ENCODE results near the gene CNOT10.
"Not testable (repeated sequence)": the region's sequence is repeated elsewhere in the genome, so short reads cannot be mapped to it uniquely, and the experiment has no call there.

The CNOT10 gene

DNA sequence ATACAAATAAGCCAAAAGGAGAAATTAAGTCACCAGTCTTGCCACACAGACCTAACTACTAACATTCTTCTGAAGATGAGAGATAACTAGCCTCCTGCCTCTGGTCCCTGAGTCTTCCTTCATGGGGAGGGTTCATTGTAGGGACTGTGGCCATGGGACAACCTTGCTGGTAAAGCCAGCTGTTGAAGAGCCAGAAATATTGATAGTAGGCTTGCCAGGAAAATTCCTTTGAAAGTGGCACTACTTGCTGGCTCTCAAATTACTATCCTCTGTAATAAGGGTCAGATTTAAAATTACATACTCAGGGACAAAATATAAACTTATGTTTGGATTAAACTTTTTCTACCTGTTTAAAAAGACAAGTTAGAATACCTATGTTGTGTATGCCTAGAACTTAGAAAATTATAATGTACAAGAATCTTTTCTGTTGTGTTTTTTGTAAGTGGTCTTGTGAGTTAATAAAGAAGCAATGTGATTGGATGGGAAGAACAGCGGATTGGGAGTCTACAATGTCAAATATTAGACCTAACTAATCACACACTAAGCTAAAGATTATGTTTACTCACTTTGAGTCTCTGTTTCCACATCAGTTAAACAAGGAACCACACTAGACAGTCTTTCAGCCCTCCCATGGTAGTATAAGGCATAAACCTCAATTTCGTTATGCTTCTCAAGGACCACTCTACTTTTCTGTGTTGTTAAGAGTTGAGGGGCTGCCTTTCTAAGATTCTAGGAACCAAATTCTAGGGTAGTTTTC lies 72.8 kb downstream of the CNOT10 start:
- peak; percentile 20 for DNase-seq (ENCODE audit: low read depth)

DNA sequence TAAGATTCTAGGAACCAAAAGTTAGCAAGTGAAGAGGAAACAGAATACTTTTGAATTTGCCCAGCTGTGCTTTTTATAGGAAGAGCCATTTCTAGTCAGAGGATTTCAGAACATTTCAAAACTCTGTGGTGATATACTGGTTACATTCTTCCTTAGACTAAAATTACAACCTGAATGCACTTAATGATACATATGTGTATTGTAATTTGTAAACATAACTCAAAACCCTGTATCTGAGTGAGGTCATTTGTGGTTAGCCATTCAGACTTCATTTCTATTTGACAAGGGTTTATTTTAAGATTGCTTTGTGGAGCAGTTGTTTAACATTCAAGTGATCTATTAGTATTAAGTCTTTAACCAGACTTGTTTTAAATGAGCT lies 73.4 kb downstream of the CNOT10 start:
- peak; percentile 72 for DNase-seq (ENCODE audit: low read depth)

DNA sequence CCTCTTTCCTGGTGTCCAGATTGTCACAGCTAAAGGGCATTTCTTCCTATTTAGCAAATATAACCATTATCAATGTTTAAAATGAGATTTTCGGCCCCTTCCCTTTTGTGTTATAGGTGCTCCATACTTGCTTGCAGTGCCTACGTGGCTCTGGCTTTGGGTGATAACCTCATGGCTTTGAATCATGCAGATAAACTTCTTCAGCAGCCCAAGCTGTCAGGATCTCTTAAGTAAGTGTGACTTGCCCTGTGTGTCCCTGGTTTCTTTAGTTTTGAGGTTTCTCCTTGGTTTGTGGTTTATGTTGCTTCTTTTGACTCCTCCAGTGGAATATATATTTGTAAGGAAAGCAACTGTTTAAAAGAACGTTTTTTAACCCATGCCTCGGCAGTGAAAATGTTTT lies 74.4 kb downstream of the CNOT10 start:
- DNase-seq (ENCODE audit: low read depth): no peak

DNA sequence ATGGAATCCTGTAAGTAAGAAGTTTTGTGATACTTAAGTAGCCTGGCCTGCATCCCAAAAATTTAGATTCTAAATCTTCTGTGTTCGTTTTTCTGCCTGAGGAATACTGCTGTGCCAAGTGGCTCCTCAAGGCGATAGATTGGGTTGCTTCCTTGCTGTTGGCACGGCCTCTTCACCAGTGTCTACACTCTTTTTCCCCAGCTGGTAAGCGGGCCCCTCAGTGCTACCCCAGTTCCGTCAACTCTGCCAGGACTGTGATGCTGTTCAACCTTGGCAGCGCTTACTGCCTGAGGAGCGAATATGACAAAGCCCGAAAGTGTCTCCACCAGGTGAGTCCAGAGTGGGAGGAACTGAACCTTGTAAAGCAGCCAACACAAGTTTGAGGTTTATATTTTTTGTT lies 79.5 kb downstream of the CNOT10 start:
- DNase-seq (ENCODE audit: low read depth): no peak

DNA sequence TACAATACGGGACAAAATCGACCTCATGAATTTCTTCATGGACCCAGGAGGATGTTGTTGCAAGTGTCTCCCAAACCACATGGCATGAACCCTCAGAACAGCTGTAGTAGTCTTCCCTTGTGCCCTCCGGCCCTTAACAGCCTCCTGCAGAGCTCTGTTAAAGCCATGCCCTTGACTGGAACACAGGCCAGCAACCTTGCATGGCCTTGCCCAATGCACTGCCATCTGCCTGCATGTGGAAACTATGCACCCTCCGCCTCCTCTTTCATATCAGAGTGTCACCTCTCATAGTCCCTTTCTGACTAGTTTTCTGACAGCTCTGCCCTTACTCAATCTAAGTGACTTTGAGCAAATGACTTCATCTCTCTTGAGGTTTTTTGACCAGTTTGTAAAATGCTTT lies 93.4 kb downstream of the CNOT10 start:
- DNase-seq (ENCODE audit: low read depth): no peak

DNA sequence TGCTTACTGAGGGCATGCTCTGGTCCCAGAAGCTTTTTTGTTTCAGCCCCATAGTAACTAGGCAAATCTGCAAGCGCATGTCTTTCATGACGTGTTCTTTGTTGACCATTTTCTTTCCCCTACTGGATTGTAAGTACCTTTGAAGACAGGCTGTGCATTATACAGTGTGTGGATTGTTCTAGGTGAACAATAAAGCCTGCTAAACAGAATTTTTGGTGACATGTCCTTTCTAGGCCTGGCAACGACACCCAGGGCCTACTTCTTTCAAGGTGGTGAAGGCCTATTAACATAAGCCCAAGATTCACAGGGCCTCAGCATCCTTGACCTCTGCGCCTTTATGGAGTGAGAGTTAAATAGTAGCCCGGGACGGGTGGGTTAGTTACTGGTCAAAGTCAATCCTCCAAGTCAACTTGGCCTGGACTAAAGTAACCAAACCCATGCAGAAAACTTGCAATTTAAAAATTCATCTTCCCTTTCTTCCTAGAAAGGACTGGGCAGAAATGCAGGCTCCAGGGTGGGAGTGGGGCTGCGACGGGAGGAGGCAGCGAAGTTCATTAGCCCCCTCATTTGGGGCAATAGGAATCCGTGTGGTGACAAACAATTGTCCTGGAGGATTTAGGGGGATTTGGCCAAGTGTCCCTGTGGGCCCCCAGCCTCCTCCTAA lies 95.2 kb downstream of the CNOT10 start:
- no peak for DNase-seq (ENCODE audit: low read depth)

DNA sequence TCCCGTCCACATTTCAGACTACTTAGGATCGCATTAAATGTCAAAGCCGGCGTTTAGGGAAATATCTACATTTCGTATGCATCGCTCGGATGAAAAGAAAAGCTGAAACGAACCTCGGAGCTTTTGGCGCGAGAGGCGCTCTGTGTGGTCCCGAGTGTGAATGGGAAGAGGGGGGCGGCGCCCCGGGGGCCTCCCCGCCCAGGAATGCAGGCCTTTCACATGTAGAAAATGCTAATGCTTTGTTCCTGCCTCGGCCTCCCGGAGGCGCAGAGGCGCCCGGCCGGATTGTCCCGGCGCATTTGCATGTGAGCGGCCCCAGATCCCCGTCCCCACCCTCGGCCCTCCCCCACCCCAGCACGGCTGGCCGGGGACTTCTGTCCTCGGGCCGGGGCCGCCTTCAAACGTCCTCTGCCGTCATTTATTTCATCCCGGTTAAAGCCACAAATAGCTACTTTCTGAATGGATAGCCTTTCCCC lies 95.8 kb downstream of the CNOT10 start:
- peak; percentile 42 for DNase-seq (ENCODE audit: low read depth)

DNA sequence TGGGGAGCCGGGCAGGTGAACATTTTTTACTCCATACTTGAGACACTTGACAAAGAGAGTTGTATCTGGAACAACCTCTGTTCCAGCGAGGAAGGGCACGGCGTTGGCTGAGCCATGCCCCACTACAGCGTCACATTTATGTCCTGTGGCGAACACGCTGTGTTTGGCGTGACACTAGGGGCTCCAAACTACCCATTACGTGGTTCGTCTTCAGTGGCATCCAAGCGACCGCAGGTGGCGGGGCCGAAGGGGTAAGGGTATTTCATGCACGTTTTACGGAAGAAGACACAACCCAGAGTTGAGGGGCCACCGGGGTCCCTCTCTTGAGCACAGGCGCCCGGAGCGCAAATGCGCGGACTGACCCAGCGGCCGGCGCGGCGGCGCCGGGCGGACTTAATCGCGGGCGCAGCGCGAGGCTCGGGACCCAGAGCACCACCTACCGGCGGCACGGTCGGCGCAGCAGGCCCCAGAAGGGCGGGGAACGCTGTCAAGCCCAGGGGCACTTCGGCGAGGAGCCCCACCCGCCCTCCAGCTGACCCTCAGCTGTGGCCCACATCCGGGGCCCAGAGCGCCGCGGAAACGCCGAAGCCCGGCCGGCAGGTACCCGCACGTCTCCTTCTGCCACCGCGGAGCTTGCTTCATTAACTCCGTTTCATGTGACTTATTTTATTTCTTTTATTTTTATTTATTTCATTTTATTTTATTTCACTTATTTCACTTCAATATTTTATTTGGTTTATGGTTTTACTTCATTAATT lies 96.4 kb downstream of the CNOT10 start:
- peak; percentile 80 for DNase-seq (ENCODE audit: low read depth)

DNA sequence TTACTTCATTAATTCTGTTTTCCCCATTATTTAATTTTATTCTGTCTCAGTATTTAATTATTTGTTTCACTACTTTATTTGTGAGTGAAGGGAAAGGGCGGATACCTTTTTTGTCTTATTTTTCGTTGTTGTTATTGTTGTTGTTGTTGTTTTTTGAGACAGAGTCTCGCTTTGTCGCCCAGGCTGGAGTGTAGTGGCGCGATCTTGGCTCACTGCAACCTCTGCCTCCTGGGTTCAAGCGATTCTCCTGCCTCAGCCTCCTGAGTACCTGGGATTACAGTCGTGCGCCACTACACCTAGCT lies 96.9 kb downstream of the CNOT10 start:
- not testable (repeated sequence) for DNase-seq (ENCODE audit: low read depth)

DNA sequence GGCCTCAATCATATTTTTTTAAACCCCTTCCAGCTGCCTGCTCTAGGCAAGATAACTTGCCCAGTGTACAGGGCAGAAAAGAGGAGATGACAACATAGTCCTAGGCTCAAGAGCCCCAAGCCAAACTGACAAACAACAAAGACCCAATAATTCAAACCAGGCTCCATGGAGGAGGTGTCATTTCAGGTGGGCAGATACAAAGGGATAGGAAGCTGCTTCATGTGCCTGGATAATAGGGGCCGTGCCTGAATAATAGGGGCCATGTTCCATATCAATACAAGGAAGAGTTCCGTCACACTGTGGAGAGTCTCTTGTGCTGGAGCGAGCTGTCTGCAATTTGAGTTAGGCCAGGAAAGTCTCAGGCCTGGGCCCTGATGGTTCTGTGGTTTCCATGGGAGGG lies 97.4 kb downstream of the CNOT10 start:
- no peak for DNase-seq (ENCODE audit: low read depth)

DNA sequence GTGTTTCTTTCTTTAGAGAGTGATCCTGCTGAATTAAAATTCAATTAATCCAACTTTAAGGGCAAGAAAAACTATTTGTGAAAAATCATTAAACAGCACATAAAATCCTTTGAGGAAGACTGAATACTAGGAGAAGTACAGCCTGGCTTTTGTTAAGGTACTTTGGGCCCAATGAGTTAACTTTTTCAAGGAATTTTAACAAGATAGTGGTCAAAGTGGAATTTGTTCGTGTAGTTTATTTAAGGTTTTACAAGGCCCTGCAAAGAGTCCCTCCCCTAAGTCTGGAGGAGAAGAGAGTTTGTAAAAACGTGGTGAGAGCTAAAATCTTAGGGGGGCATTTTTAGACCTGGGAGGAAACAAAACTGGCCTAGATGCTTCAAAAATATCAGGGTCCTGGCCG lies 106.8 kb downstream of the CNOT10 start:
- DNase-seq (ENCODE audit: low read depth): no peak

DNA sequence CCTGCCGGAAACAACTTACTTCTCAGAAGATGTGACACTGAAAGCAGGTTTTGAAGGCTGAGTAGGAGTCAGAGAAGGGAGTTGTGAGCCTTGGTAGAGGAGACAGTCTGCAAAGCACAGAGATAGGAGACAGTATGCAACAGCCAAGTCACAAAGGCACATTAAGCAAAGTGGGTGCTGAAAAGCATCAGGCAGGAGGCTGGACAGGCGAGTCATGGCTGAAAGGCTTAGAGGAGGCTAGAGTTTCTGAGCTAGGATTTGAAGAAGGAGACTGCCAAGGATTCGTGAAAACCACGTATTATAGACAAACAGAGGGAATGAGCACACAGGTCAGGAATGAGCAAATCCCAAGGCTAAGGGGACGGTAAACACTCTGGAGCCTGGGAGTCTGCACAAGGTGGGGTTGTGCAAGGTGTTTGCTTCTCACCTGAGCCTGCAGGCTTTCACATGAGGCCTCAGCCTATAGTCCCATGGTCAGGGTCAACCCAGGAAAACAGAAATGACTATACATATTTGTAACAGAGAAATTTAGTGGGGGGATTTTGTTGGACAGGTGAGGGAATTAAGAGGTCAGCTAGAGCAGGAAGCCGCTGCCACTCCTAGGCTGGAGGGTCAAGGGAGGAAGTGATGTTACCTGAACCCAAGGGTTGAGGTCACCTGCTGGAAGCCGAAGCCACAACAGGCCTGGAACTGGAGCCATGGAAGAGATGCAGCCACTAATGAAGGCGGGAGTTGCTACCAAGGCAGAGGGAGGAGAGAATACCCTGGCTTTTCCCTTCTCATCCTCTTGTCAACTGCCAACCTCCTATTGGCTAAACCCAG lies 109.7 kb downstream of the CNOT10 start:
- DNase-seq (ENCODE audit: low read depth): peak; percentile 65

DNA sequence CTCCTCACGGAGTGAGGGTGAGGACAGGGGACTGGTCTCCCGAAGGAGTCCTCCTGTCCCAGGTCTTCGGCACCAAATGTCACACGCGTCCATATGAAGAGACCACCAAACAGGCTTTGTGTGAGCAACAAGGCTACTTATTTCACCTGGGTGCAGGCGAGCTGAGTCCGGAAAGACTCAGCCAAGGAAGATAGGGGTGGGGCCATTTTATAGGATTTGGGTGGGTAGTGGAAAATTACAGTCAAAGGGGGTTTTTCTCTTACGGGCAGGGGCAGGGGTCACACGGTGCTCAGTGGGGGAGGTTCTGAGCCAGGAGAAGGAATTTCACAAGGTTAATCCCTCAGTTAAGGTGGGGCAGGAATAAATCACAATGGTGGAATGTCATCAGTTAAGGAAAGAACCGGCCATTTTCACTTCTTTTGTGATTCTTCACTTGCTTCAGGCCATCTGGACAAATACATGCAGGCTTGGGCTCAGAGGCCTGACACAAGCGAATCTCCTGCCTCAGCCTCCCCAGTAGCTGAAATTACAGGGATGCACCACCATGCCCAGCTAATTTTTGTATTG lies 111.5 kb downstream of the CNOT10 start:
- DNase-seq (ENCODE audit: low read depth): not testable (repeated sequence)

DNA sequence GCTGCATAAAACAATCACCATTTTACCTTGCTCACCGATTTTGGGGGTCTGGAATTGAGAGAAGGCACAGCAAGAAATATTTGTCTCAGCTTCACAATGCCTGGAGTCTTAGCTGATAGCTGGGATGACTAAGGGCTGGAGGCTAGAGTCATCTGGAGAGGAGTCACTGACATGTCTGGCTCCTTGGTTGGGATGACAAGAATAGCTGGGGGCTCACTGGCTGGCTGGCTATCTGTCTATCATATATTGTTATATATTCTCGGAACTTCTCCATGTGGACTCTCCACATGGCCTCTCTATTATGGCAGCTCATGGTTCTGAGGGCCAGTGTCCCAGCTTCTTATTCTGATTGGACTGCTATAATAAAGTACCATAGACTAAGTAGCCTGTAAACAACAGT lies 112.8 kb downstream of the CNOT10 start:
- no peak for DNase-seq (ENCODE audit: low read depth)

DNA sequence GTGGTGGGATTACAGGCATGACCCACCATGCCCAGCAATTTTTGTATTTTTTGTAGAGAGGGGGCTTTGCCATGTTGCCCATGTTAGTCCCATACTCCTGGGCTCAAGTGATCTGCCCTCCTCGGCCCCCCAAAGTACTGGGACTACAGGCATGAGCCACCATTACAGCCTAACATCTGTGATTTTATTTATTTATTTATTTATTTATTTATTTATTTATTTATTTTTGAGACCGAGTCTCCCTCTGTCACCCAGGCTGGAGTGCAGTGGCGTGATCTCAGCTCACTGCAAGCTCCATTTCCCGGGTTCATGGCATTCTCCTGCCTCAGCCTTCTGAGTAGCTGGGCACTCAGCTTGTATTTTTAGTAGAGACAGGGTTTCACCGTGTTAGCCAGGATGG lies 116.5 kb downstream of the CNOT10 start:
- not testable (repeated sequence) for DNase-seq (ENCODE audit: low read depth)

DNA sequence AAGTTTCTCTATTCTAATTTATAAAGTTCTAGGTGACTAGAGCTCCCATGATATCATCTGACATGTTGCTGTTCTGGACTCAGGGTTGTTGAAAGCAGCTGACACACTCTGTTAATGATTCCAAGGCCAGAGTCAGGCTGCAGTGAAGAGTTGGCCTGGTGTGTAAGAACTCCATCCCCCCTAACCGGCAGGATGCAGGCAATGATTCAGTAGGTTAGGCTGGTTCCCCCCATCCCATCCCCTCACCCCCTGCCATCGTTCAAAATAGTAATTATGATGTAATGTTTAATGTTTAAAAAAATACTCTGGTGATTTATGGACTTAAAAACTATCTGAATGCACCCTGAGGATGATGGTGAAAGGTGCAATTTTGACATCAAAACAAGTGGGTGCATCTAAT lies 128.2 kb downstream of the CNOT10 start:
- DNase-seq (ENCODE audit: low read depth): no peak

DNA sequence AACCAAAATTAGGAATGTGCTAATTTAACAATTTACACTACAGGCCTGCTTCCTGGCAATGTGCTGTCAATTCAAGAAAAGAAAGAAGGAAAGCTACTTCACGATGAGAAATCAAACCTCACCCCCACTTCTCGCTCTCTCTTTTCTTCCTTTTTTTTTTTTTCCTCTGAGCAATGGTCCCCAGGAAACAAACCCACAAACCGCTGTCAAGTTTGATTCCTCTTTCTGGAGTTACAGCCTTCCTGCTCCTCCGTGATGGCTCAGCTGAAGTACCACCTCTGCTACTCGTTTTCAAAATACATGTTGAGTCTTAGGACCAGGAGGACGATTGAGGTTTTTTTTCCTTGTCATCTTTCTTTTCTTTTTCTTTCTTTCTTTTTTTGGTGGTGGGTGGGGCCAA lies 129.4 kb downstream of the CNOT10 start:
- DNase-seq (ENCODE audit: low read depth): no peak

DNA sequence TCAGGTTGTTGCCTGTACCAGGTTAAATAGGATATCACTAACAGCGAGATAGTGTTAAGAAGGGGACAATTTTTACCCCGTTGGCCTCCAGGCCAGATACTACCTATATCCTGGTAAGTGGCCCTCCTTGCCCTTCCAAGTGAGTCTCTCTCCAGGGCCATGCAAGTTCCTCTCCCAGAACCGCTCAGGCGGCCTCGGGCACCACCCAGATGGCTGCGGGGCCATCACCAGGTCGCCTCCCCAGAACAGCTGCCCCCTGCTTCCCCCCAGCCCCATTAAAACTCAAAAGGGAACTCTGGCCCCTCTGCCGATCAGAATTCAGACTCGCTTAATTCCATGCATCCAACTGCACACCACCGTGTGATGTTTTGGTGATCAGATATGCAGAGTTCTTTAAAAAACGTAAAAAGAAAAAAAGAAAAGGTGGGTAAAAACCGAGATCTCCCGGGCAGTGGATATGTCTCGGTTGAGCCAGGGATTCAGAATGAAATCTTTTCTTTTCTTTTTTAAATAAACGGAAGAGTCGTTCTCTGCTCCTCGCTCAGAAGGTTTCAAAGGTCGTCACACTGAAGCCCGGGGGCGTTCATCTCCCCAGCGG lies 131.0 kb downstream of the CNOT10 start:
- DNase-seq (ENCODE audit: low read depth): no peak

DNA sequence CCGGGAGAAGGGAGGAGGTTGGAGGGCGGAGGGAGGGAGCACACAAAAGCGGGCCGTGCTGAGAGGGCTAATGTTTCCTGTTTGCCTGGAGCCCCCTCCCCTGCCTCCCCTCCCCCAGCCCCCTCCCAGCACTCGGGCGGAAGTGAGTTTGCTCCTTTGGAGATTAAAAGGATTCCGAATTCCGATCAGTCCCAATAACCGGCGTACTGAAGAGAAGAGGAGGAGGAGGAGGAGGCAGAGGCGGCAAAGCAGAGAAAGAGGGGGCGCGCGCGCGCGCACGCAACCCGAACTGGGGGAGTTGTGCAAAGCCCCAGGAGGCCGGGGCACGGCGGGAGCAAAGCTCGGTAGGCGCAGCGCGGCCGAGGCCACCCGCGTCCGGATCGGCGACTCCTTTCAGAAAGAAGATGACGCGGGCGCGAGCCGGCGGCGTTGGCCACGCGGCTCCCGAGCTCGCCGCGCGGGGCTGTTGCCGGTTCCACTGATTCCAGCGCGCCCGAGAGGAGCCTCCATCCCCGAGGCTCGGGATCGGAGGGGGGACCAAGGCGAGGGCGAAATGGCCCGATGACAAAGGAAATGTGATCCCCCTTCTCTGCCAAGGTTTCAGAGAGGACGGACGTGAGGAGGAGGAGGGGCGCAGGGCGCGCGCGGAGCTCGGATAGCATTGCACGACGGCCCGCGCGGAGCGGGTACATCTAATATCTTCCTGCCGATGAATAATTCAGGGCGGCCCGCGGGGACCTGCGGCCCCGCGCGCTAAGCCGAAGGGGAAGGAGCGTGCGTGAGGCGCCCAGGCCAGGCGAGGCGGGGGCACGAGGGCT lies 131.7 kb downstream of the CNOT10 start:
- peak; percentile 29 for DNase-seq (ENCODE audit: low read depth)

DNA sequence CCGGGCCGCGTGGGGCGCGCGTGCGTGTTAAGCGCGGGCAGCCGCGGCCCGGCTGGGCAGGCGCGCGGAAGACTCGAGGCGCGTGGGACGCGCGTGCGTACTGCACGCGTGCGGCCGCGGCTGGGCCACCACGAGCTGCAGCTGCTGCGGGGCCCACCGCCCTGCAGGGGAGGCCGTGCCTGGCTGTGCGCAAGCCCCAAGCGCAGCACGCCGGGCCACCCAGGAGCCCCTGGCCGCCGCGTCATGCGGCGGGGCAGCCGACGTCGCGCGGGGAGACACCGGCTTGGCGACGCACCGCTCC lies 132.2 kb downstream of the CNOT10 start:
- no peak for DNase-seq (ENCODE audit: low read depth)

Measured in iris pigment epithelial cell (primary cell).